ENCODE results near the gene CRLF1. TPM values are rescaled to one million over a fixed set of nuclear protein-coding genes. Genes with fewer than 3 reads are reported as not detected.
A peak's percentile ranks its signal among the peaks of the same experiment; 100 is the strongest.

CRLF1 gene
- total and polyA plus RNA-seq, 12 donors, result 0.44 to 111 (median 21.3) TPM

DNA sequence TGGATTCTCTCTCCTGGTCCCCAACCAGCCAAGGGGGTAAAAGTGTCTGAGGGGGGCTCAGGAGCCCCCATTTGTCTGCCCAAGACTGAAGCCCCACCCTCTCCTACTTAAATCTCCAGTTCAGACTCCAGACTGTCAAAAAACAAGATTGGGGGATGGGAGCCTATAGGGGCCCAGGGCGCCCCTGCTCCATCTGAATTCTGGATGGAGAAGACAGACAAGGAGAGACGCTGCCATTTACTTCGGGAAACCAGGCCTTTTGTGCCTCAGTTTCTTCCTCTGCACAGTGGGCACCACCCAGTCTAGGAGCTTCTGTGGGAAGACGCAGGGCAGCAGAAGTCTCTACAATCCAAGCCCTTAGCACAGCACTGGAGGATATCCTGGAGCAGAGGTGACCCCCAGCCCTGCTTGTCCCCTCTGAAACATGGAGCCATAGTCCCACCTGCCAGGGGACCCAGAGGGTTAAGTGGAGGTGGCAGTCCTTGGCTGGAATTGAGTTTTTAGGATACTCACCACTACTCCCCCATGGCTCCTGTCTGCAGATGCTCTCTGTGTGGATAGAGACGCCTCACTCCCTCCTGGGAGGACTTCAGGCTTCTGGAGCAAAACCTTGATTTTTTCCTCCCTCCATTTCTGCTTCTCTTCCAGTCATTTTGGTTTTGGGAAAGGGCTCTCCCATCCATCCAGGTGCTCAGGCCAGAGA lies 1.7 kb upstream of the CRLF1 start:
- 22 to 37% (median 30%) methylated on average over 4 to 5 of the region's 5 CpGs for WGBS, 4 donors
- no peak overlapping the region for H3K4me3 ChIP-seq
- intact Hi-C loops (cut with DNase I), result no loop called here
- H3K27ac ChIP-seq, result no peak overlapping the region
- H3K4me1 ChIP-seq (replicated peaks in 1 of 2), result peaks cover 4 to 31% of the 10 kb centered on the region in 2 donors
- TF ChIP-seq, protein P1, sequence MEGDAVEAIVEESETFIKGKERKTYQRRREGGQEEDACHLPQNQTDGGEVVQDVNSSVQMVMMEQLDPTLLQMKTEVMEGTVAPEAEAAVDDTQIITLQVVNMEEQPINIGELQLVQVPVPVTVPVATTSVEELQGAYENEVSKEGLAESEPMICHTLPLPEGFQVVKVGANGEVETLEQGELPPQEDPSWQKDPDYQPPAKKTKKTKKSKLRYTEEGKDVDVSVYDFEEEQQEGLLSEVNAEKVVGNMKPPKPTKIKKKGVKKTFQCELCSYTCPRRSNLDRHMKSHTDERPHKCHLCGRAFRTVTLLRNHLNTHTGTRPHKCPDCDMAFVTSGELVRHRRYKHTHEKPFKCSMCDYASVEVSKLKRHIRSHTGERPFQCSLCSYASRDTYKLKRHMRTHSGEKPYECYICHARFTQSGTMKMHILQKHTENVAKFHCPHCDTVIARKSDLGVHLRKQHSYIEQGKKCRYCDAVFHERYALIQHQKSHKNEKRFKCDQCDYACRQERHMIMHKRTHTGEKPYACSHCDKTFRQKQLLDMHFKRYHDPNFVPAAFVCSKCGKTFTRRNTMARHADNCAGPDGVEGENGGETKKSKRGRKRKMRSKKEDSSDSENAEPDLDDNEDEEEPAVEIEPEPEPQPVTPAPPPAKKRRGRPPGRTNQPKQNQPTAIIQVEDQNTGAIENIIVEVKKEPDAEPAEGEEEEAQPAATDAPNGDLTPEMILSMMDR (IDR thresholded peaks at IDR 0.05), result no peak
- no peak for TF ChIP-seq POLR2A (IDR thresholded peaks at IDR 0.05)
- no peaks in the 10 kb centered on the region for H3K9me3 ChIP-seq (replicated peaks in 1 of 3)
- H3K36me3 ChIP-seq (replicated peaks in 1 of 2), result no peaks in the 10 kb centered on the region
- DNase-seq, result no peak
- H3K27me3 ChIP-seq, result peaks cover 87% of the 10 kb centered on the region

DNA sequence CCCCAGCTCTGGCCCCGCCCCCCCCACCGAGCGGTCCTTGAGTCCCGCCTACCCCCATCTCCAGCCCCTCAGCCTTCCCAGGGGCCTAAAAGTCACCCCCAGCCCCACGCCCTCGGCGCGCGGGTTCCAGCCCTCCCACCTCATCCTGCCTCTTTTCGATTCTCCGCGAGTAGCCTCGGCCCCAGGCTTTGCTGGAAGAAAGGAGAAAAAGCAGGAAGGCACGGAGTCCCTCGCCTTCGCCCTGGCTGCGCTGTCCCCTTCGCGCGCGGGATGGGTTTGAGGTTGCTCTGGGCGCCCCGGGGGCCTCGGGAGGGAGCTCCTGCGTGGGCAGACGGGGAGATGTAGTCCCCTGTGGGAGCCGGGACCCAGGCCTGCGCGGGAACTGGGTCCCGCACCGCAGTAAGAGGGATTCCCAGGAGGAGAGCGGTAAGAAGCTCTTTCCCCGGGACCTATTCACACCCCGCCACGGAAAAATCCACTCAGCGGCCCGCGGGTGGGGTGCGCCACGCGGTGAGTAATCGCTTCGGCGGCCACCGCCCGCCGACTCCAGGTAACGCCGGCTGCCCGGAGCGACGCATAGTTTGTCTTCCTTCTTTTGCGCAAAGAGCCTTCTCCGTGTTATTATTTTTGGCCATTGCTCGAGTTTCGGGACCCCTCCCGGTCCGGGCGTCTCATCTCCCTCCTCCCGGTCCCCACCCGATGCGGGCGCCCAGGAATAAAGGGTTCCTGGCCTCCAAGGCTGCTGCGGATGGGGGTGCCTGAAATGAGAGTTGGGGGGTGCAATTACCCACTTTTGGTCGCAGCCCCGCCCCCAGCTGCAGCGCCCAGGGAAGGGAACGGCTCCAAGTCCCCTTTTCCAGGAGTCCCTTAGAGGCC lies 865 bp upstream of the CRLF1 start:
- DNase-seq, result no peak
- H3K4me1 ChIP-seq (replicated peaks in 1 of 2), result peaks cover 1 to 25% of the 10 kb centered on the region in 2 donors
- TF ChIP-seq POLR2A (IDR thresholded peaks at IDR 0.05), result no peak
- TF ChIP-seq, protein P1 (IDR thresholded peaks at IDR 0.05), result no peak
- H3K36me3 ChIP-seq (replicated peaks in 1 of 2), result no peaks in the 10 kb centered on the region
- no peak overlapping the region for H3K27ac ChIP-seq
- peaks cover 84% of the 10 kb centered on the region for H3K27me3 ChIP-seq
- H3K4me3 ChIP-seq, result peak overlapping the region in 1 of 4 donors; percentile 23
- intact Hi-C loops (cut with DNase I), result no loop called here
- 1 to 2% (median 2%) methylated on average over 29 to 68 of the region's 68 CpGs for WGBS, 4 donors
- H3K9me3 ChIP-seq (replicated peaks in 1 of 3), result no peaks in the 10 kb centered on the region

DNA sequence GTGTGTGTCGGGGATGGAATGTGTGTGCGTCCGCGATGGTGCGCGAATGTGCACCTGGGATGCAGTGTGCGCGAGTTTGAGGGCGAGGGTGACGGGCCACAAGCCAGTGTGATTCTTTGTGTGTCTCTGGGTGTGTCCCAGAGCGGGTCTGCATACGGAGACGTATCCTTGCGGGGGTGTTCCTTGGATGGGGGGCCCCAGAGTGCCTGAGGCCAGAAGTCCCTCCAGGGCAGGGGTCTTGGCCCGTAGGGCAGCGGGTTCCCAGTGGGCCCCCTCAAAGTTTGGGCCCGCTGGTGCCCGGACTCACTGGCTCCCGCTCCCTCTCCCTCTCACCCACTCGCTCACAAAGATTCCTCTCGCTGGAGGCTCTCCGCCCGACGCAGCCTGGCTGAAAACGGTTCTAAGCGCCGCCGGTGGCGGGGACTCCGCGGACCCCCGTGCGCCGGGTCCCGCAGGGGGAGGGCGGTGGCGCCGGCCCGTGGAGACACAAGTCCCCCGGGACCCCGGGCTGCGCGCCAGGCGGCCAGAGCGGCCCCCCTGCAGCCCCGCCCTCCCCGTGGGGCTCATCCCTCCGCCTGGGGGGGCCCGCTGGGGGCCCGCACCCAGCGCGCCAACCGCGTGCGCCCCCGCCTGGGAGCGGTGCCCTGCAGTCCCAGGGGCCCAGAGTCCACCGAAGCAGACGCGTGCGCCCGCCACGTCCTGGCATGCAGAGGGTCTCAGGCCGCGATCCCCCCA lies 886 bp downstream of the CRLF1 start:
- Histone ChIP-seq H3K36me3 (replicated peaks in 1 of 2) (no peaks in the 10 kb centered on the region), H3K27ac (no peak overlapping the region), H3K9me3 (replicated peaks in 1 of 3) (no peaks in the 10 kb centered on the region), H3K4me1 (replicated peaks in 1 of 2) (peaks cover 0 to 7% of the 10 kb centered on the region in 2 donors), H3K27me3 (peaks cover 67% of the 10 kb centered on the region), H3K4me3 (peak overlapping the region in 1 of 4 donors; percentile 23)
- WGBS, 4 donors, result 1 to 4% (median 3%) methylated on average over 14 to 65 of the region's 65 CpGs; no CpG with 5 or more reads in 1 of the 4 donors
- intact Hi-C loops (cut with DNase I), result no loop called here
- TF ChIP-seq, protein P1 (IDR thresholded peaks at IDR 0.05), result no peak
- DNase-seq, result no peak

DNA sequence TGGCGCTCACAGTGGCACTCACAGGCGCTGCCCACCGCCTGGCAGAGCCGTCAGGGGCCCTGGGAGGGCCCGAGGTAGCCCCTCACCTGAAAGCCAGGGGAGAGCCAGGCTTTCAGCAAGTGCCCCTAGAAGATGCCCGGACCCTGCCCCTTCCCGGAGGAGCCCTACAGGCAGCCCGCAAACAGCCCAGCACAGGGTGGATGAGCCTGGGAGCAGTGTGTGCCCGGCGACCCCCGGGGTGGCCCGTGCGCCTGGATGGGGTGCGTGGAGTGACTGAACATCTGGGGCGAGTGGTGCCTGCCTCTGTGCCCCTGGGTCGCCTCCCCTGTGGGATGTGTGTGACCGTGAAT lies 1.4 kb downstream of the CRLF1 start:
- Histone ChIP-seq H3K4me3 (no peak overlapping the region), H3K9me3 (replicated peaks in 1 of 3) (no peaks in the 10 kb centered on the region), H3K27ac (no peak overlapping the region), H3K36me3 (replicated peaks in 1 of 2) (no peaks in the 10 kb centered on the region), H3K4me1 (replicated peaks in 1 of 2) (peaks cover 0 to 5% of the 10 kb centered on the region in 2 donors), H3K27me3 (peaks cover 61% of the 10 kb centered on the region)
- no peak for TF ChIP-seq POLR2A (IDR thresholded peaks at IDR 0.05)
- TF ChIP-seq, protein P1 (IDR thresholded peaks at IDR 0.05), result no peak
- intact Hi-C loops (cut with DNase I), result no loop called here
- no peak for DNase-seq
- 11 to 20% (median 15%) methylated on average over 5 to 17 of the region's 17 CpGs for WGBS, 4 donors

All from adrenal gland (tissue), 12 donors.